Activated CD8-positive, alpha-beta memory T cell treated with anti-CD3 and anti-CD28 coated beads for 36 hours (primary cell): Measurements from ENCODE around the gene UBAC2. TPM values are rescaled to one million over a fixed set of nuclear protein-coding genes. Genes with fewer than 3 reads are reported as not detected.

Experiments used
- CTCF ChIA-PET: fragments of 350-600 bp; sonication (Branson Sonifier 250); formaldehyde crosslinking; loops from one replicate; lab custom pipeline; 2021; ENCODE audit warnings: antibody characterized with exemption; lab: Charles Lee
- POLR2A ChIA-PET: fragments of 350-600 bp; sonication (Branson Sonifier 250); formaldehyde crosslinking; loops from one replicate; lab custom pipeline; 2021; ENCODE audit warnings: antibody characterized with exemption; lab: Charles Lee
- total RNA-seq, 2 experiments: library from RNA; stranded (reverse); gene quantifications; one replicate each; pipeline ENCODE4 v1.2.3, GENCODE V29; 2021

Gene UBAC2
- total RNA-seq, 2 experiments from 2014 or later, result 61.6 to 62.4 TPM

- ChIA-PET POLR2A (no interaction called here), CTCF (interaction anchor here (0.7 to 1.9 kb wide), 3 partner anchors 21 to 47 kb away, joined by 3 to 6 read pairs (median 3); no protein-coding TSS in a partner anchor)
Measured at GRCh38 chr13:99251921-99252320, 51.3 kb downstream of the UBAC2 start.

- ChIA-PET CTCF (no interaction called here), POLR2A (interaction anchor here (1.1 kb wide), 1 partner anchor 27 kb away, joined by 4 read pairs; no protein-coding TSS in a partner anchor)
Measured at GRCh38 chr13:99254830-99255229, 54.2 kb downstream of the UBAC2 start.

GRCh38 chr13:99255271-99255670 lies 54.6 kb downstream of the UBAC2 start:
- POLR2A ChIA-PET, result interaction anchor here (0.8 to 1.1 kb wide), 2 partner anchors 9 to 27 kb away, joined by 4 read pairs; no protein-coding TSS in a partner anchor
- CTCF ChIA-PET, result interaction anchor here (1.6 kb wide), 1 partner anchor 31 kb away, joined by 4 read pairs; no protein-coding TSS in a partner anchor

- CTCF ChIA-PET, result interaction anchor here (0.5 to 1.6 kb wide), 4 partner anchors 32 to 181 kb away, joined by 3 to 5 read pairs (median 4); partner anchors contain the start of gene UBAC2
Measured at GRCh38 chr13:99256283-99256682, 55.6 kb downstream of the UBAC2 start.

GRCh38 chr13:99256709-99257108 lies 56.1 kb downstream of the UBAC2 start:
- CTCF ChIA-PET, result interaction anchor here (0.5 to 1.6 kb wide), 3 partner anchors 33 to 80 kb away, joined by 4 to 5 read pairs (median 4); partner anchors contain the start of gene UBAC2
- POLR2A ChIA-PET, result interaction anchor here (0.6 to 2.5 kb wide), 5 partner anchors 52 to 402 kb away, joined by 3 to 27 read pairs (median 5); partner anchors contain the start of gene UBAC2

More at GRCh38 chr13:99256283-99256682, 55.6 kb downstream of the UBAC2 start:
- POLR2A ChIA-PET, result interaction anchor here (0.7 to 2.5 kb wide), 4 partner anchors 8 to 402 kb away, joined by 4 to 27 read pairs (median 5); partner anchors contain the start of gene UBAC2

GRCh38 chr13:99257291-99257690 lies 56.6 kb downstream of the UBAC2 start:
- CTCF ChIA-PET, result interaction anchor here (1.3 to 1.6 kb wide), 2 partner anchors 18 to 57 kb away, joined by 3 to 4 read pairs; no protein-coding TSS in a partner anchor
- POLR2A ChIA-PET, result interaction anchor here (0.6 to 2.5 kb wide), 3 partner anchors 56 to 59 kb away, joined by 3 to 27 read pairs (median 3); partner anchors contain the start of gene UBAC2

GRCh38 chr13:99258210-99258860 lies 57.7 kb downstream of the UBAC2 start, which contains the start of gene GPR18:
Gene GPR18, minus strand, starts transcription at chr13:99258379. Its CDS starts 2,507 bp downstream, at chr13:99255872.
- CTCF ChIA-PET, result interaction anchor here (1.0 to 1.6 kb wide), 5 partner anchors 17 to 82 kb away, joined by 3 to 6 read pairs (median 3); no protein-coding TSS in a partner anchor
- POLR2A ChIA-PET, result interaction anchor here (0.5 to 2.5 kb wide), 4 partner anchors 39 to 57 kb away, joined by 3 to 27 read pairs (median 6); partner anchors contain the start of gene UBAC2

- CTCF ChIA-PET, result interaction anchor here (1.0 to 1.2 kb wide), 4 partner anchors 10 to 82 kb away, joined by 3 to 6 read pairs (median 4); no protein-coding TSS in a partner anchor
- POLR2A ChIA-PET, result interaction anchor here (1.1 to 2.5 kb wide), 3 partner anchors 40 to 58 kb away, joined by 5 to 27 read pairs (median 6); partner anchors contain the start of gene UBAC2
Measured at GRCh38 chr13:99258946-99259345, 58.3 kb downstream of the UBAC2 start.

GRCh38 chr13:99260216-99260615 lies 59.6 kb downstream of the UBAC2 start:
- ChIA-PET CTCF (interaction anchor here (0.8 kb wide), 1 partner anchor 174 kb away, joined by 3 read pairs; no protein-coding TSS in a partner anchor), POLR2A (no interaction called here)

GRCh38 chr13:99261059-99261458 lies 60.4 kb downstream of the UBAC2 start:
- CTCF ChIA-PET, result no interaction called here

GRCh38 chr13:99263126-99263785 lies 62.6 kb downstream of the UBAC2 start:
- POLR2A ChIA-PET, result interaction anchor here (1.0 kb wide), 1 partner anchor 8 kb away, joined by 4 read pairs; no protein-coding TSS in a partner anchor
- CTCF ChIA-PET, result interaction anchor here (0.7 to 4.1 kb wide), 4 partner anchors 59 to 93 kb away, joined by 3 to 37 read pairs (median 6); no protein-coding TSS in a partner anchor

More at GRCh38 chr13:99261059-99261458, 60.4 kb downstream of the UBAC2 start:
- POLR2A ChIA-PET, result no interaction called here

- POLR2A ChIA-PET, result interaction anchor here (1.0 to 1.4 kb wide), 2 partner anchors 8 to 63 kb away, joined by 4 to 6 read pairs; partner anchors contain the start of gene UBAC2
- CTCF ChIA-PET, result interaction anchor here (1.4 to 4.1 kb wide), 5 partner anchors 12 to 173 kb away, joined by 3 to 37 read pairs (median 4); no protein-coding TSS in a partner anchor
Measured at GRCh38 chr13:99264051-99264450, 63.4 kb downstream of the UBAC2 start.

- CTCF ChIA-PET, result interaction anchor here (0.8 to 8.3 kb wide), 12 partner anchors 11 to 171 kb away, joined by 3 to 90 read pairs (median 4); no protein-coding TSS in a partner anchor
Measured at GRCh38 chr13:99265162-99265800, 64.6 kb downstream of the UBAC2 start.

GRCh38 chr13:99265821-99266426 lies 65.3 kb downstream of the UBAC2 start:
- ChIA-PET CTCF (interaction anchor here (0.7 to 8.3 kb wide), 11 partner anchors 62 to 191 kb away, joined by 3 to 90 read pairs (median 4); no protein-coding TSS in a partner anchor), POLR2A (interaction anchor here (1.0 kb wide), 2 partner anchors 65 to 89 kb away, joined by 3 to 6 read pairs; partner anchors contain the start of gene UBAC2)

More at GRCh38 chr13:99265162-99265800, 64.6 kb downstream of the UBAC2 start:
- POLR2A ChIA-PET, result interaction anchor here (1.0 to 1.4 kb wide), 3 partner anchors 64 to 88 kb away, joined by 3 to 6 read pairs (median 6); partner anchors contain the start of gene UBAC2

- CTCF ChIA-PET, result interaction anchor here (1.0 to 8.3 kb wide), 8 partner anchors 87 to 191 kb away, joined by 3 to 90 read pairs (median 5); no protein-coding TSS in a partner anchor
- POLR2A ChIA-PET, result no interaction called here
Measured at GRCh38 chr13:99266827-99267226, 66.2 kb downstream of the UBAC2 start.

GRCh38 chr13:99267927-99268326 lies 67.3 kb downstream of the UBAC2 start:
- CTCF ChIA-PET, result interaction anchor here (0.6 to 8.3 kb wide), 7 partner anchors 65 to 168 kb away, joined by 3 to 90 read pairs (median 3); no protein-coding TSS in a partner anchor
- POLR2A ChIA-PET, result no interaction called here

GRCh38 chr13:99268822-99269221 lies 68.2 kb downstream of the UBAC2 start:
- ChIA-PET CTCF (interaction anchor here (0.7 to 8.3 kb wide), 13 partner anchors 9 to 174 kb away, joined by 3 to 90 read pairs (median 6); no protein-coding TSS in a partner anchor), POLR2A (interaction anchor here (1.0 kb wide), 1 partner anchor 68 kb away, joined by 5 read pairs; the partner anchor contains the start of gene UBAC2)
